ENCODE results near the gene FGF5.

FGF5 gene

DNA sequence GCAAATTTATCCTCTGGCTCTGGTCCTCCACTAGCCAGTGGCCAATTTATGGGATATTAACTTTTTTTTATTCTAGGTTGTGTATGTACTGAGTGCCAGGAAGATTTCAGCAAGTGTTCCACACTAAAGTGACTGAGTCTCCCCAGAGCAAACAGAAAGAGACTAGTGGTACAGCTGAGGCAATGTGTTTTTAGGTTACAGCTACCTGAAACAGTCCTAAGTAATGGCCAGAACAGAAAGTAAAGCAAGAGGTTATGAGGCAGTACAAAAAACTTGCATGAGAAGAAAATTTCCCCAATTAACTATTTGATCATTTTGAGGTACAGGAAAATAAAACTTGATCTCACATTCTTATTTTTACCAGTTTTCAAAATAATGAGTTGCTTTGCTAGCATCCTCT lies 38.0 kb upstream of the FGF5 start:
- no peak overlapping the region for H3K4me3 ChIP-seq (replicated peaks in 1 of 2; ENCODE audit: low read depth in 2 of 2, low read length in 2 of 2)
- TF ChIP-seq, protein P1, sequence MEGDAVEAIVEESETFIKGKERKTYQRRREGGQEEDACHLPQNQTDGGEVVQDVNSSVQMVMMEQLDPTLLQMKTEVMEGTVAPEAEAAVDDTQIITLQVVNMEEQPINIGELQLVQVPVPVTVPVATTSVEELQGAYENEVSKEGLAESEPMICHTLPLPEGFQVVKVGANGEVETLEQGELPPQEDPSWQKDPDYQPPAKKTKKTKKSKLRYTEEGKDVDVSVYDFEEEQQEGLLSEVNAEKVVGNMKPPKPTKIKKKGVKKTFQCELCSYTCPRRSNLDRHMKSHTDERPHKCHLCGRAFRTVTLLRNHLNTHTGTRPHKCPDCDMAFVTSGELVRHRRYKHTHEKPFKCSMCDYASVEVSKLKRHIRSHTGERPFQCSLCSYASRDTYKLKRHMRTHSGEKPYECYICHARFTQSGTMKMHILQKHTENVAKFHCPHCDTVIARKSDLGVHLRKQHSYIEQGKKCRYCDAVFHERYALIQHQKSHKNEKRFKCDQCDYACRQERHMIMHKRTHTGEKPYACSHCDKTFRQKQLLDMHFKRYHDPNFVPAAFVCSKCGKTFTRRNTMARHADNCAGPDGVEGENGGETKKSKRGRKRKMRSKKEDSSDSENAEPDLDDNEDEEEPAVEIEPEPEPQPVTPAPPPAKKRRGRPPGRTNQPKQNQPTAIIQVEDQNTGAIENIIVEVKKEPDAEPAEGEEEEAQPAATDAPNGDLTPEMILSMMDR (IDR thresholded peaks at IDR 0.05; ENCODE audit: low read depth, low read length): no peak
- no peak for DNase-seq (ENCODE audit: low read depth in 2 of 2)

DNA sequence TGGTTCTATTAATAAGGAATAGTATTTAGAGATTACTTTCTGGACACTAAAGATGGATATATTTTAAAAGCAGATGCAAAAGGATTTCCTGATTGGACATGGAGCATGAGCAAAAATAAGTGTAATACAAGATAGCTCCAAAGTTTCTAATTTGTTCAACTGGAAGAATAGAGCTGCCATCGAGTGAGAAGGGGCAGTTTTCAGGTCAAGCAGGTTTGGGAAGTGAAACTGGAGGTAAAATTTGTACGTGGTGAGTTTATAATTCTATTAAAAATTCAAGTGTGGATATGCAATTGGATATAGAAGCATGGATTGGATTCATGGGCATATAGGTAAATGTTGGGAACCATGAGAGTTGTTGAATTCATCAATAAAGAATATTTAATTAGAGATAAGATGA lies 37.3 kb upstream of the FGF5 start:
- TF ChIP-seq, protein P1 (IDR thresholded peaks at IDR 0.05; ENCODE audit: low read depth, low read length): no peak
- H3K4me3 ChIP-seq (replicated peaks in 1 of 2; ENCODE audit: low read depth in 2 of 2, low read length in 2 of 2): no peak overlapping the region
- DNase-seq (ENCODE audit: low read depth in 2 of 2): no peak

DNA sequence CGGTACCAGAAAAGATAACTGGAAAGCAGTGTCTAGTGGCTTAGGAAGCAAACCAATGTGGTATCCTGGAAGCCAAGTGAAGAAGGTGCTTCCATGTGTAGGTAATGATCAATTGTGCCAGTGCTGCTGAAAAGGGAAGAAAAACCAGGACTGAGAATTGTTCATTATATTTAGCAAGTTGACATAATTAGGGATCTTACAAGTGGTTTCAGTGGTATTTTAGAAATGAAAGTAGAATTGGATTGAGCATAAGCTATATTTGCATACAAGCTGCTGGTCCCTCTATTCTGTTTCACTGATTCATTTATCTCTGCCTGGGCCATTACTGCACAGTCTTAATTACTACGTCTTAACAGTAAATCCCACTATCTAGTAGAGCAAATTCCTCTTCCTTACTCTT lies 36.9 kb upstream of the FGF5 start:
- TF ChIP-seq, protein P1 (IDR thresholded peaks at IDR 0.05; ENCODE audit: low read depth, low read length): no peak
- DNase-seq (ENCODE audit: low read depth in 2 of 2): no peak
- H3K4me3 ChIP-seq (replicated peaks in 1 of 2; ENCODE audit: low read depth in 2 of 2, low read length in 2 of 2): no peak overlapping the region

DNA sequence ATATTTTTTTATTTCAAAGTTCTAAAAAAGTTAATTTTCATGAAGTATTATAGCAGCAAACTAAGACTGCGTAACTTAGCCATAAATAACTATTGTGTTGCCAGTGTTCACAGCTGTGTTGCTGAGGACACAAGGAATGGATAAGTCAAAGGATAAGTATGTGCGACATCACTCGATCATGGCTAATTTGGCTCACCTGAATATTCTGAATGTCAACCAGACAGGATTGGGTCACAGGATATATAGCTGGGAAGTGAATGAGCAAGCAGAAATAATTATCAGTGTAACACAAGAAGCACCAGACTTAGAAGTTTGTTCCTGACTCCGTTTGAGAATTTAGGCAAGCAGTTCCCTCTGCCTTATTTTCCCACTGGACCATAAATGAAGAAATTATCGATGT lies 35.3 kb upstream of the FGF5 start:
- no peak for DNase-seq (ENCODE audit: low read depth in 2 of 2)
- H3K4me3 ChIP-seq (replicated peaks in 1 of 2; ENCODE audit: low read depth in 2 of 2, low read length in 2 of 2): no peak overlapping the region
- TF ChIP-seq, protein P1 (IDR thresholded peaks at IDR 0.05; ENCODE audit: low read depth, low read length): no peak

DNA sequence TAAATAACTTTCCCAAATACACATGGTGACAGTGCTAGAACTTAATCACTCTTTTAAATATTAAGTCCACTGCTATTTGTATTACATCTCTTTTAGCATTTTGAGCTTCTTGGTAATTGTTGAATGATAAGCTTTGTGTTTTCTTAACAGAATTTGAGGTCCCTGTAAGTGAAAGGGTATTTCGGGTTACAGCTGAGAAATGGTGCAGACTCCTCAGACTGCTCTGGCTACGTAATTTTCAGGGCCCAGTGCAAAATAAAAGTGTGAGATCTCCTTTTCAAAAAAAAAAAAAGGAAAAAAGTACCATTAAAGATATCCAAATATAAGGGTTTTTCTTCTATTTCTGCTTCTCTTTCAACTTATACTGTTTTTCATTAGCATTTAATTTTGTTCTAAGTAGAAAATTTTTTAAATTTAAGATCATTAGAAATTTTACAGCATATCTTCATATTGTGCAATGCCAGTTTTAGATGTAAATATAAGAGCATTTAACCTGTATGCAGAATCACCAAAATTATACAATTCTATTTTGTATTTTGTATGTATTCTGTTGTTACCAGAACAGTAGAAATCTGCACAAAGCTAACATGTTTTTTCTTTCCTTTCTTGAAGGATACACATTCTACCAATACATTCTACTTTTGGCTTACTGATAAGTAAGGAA lies 33.6 kb upstream of the FGF5 start:
- DNase-seq (ENCODE audit: low read depth in 2 of 2): no peak
- TF ChIP-seq, protein P1 (IDR thresholded peaks at IDR 0.05; ENCODE audit: low read depth, low read length): no peak
- H3K4me3 ChIP-seq (replicated peaks in 1 of 2; ENCODE audit: low read depth in 2 of 2, low read length in 2 of 2): no peak overlapping the region

DNA sequence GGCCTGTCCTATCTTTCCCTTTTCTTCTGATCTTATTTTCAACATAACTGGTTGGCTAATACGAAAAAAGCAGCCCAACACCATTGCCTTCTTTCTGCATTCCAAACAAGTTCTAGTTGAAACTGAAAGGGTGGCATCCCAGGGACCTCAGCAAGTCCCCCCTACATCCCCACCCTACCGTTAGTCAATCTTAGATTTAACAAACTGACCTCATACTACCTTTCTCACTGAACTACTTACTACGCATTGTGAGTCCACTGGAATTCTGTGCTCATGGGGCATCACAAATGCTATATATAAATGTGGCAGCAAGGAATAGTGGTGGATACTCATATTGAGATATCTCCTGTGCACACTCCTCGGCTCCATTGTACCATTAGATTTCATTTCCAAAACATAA lies 33.1 kb upstream of the FGF5 start:
- no peak overlapping the region for H3K4me3 ChIP-seq (replicated peaks in 1 of 2; ENCODE audit: low read depth in 2 of 2, low read length in 2 of 2)
- TF ChIP-seq, protein P1 (IDR thresholded peaks at IDR 0.05; ENCODE audit: low read depth, low read length): no peak
- DNase-seq (ENCODE audit: low read depth in 2 of 2): no peak

DNA sequence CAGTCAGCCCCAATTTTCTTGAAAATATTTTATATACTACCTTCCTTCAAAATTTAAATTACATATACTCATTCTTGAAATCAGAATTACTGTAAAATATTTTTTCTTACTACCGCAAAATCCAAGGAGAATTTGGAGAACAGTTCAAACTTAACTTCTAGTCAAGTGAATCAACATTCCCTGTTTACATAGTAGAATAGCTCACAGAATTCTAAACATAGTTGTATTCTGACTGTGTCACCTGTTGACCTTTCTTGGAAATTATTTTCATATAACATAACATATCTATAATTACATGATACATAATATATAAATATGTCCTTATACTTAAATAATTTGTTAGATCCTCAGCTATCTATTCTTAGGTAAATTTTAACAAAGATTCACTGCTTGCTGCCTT lies 31.0 kb upstream of the FGF5 start:
- TF ChIP-seq, protein P1 (IDR thresholded peaks at IDR 0.05; ENCODE audit: low read depth, low read length): no peak
- peak in 1 of 2 donors; percentile 73 for DNase-seq (ENCODE audit: low read depth in 2 of 2)
- H3K4me3 ChIP-seq (replicated peaks in 1 of 2; ENCODE audit: low read depth in 2 of 2, low read length in 2 of 2): no peak overlapping the region
